GM23338 (cell line): ENCODE data around the gene TBC1D2B.

Source experiments
- CREB1 ChIP-seq: fragments of 250-450 bp; sonication (Bioruptor Pico); IDR thresholded peaks from 2 replicates; pipeline ENCODE4 v1.5.0; 2020; ENCODE audit warnings: low read depth, mild to moderate bottlenecking, moderate library complexity
- EZH2 ChIP-seq: fragments of 200-600 bp; sonication (generic); IDR thresholded peaks from one replicate; pipeline ENCODE4 v1.8.0; 2017; ENCODE audit warnings: antibody characterized with exemption, mild to moderate bottlenecking, low read depth; ENCODE audit not compliant: unreplicated experiment
- EZH2phosphoT487 ChIP-seq: fragments of 200-600 bp; sonication (generic); IDR thresholded peaks from one replicate; pipeline ENCODE4 v1.8.1; 2018; ENCODE audit warnings: antibody characterized with exemption; ENCODE audit not compliant: unreplicated experiment
- POLR2AphosphoS5 ChIP-seq: IDR thresholded peaks from 2 replicates; pipeline ENCODE4 v1.6.1; 2016; ENCODE audit warnings: antibody characterized with exemption, low read depth
- ZNF114 ChIP-seq: fragments of 250-450 bp; sonication (Bioruptor Pico); IDR thresholded peaks from 2 replicates; pipeline ENCODE4 v1.5.0; 2020; ENCODE audit warnings: mild to moderate bottlenecking, moderate library complexity
- ZNF331 ChIP-seq: fragments of 250-450 bp; sonication (Bioruptor Pico); IDR thresholded peaks from 2 replicates; pipeline ENCODE4 v1.5.0; 2020; ENCODE audit warnings: low read depth, mild to moderate bottlenecking, moderate library complexity
- TF ChIP-seq, protein P1 (sequence below), 2 experiments: fragments of 200-600 bp in 1 of 2; sonication (generic) in 1 of 2; conservative IDR thresholded peaks; 2 replicates each; pipeline versions ENCODE4 v1.5.1 to v1.6.1; 2016 to 2017; ENCODE audit warnings: antibody characterized with exemption in 2 of 2, low read depth in 2 of 2, mild to moderate bottlenecking in 2 of 2, moderate library complexity in 1 of 2
- TF ChIP-seq, protein P2 (sequence below): IDR thresholded peaks from one replicate; pipeline ENCODE4 v1.6.1; 2018; ENCODE audit warnings: antibody characterized with exemption; ENCODE audit not compliant: unreplicated experiment

DNA sequence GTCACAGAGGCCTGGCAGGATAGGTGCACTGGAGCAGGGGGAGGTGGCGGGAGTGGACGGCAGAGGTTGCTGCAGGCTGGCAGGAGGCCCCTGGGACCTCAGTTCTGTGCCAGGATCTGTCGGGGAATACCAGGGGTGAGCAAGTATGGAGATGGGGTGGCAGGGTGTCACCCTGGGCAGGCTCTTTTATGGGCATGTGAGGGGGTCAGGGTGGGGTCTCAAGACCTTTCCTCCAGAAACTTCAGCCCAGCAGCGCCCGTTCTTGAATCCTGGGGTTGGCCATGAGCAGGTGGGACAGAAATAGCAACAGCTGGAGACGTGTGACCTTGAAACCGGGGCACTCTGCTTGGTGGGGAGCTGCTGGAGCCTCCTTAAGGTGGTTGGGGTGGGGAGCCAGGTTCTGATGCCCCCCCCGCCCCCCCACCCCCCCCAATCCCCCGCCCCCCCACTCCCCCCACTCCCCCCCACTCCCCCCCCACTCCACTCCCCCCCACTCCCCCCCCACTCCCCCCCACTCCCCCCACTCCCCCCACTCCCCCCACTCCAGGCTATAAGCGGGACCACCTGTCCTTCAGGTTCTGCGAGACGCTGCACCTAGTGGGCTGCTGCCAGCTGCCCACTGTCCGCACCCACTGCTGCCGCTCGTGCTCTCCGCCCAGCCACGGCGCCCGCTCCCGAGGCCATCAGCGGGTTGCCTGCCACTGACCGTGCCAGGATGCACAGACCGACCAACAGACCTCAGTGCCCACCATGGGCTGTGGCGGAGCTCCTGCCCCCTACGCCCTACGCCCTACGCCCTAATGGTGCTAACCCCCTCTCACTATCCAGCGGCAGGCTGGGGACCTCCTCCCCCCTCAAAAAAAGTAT is 84.9 kb downstream of the TBC1D2B start:
- TF ChIP-seq, protein P1, sequence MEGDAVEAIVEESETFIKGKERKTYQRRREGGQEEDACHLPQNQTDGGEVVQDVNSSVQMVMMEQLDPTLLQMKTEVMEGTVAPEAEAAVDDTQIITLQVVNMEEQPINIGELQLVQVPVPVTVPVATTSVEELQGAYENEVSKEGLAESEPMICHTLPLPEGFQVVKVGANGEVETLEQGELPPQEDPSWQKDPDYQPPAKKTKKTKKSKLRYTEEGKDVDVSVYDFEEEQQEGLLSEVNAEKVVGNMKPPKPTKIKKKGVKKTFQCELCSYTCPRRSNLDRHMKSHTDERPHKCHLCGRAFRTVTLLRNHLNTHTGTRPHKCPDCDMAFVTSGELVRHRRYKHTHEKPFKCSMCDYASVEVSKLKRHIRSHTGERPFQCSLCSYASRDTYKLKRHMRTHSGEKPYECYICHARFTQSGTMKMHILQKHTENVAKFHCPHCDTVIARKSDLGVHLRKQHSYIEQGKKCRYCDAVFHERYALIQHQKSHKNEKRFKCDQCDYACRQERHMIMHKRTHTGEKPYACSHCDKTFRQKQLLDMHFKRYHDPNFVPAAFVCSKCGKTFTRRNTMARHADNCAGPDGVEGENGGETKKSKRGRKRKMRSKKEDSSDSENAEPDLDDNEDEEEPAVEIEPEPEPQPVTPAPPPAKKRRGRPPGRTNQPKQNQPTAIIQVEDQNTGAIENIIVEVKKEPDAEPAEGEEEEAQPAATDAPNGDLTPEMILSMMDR (conservative IDR thresholded peaks at IDR 0.05; ENCODE audit: low read depth in 2 of 2) = no peak
- TF ChIP-seq POLR2AphosphoS5 (no peak), ZNF331 (no peak), EZH2phosphoT487 (no peak), ZNF114 (CRISPR knock-in tag) (no peak), CREB1 (CRISPR knock-in tag) (no peak), EZH2 (no peak)
- TF ChIP-seq, protein P2, sequence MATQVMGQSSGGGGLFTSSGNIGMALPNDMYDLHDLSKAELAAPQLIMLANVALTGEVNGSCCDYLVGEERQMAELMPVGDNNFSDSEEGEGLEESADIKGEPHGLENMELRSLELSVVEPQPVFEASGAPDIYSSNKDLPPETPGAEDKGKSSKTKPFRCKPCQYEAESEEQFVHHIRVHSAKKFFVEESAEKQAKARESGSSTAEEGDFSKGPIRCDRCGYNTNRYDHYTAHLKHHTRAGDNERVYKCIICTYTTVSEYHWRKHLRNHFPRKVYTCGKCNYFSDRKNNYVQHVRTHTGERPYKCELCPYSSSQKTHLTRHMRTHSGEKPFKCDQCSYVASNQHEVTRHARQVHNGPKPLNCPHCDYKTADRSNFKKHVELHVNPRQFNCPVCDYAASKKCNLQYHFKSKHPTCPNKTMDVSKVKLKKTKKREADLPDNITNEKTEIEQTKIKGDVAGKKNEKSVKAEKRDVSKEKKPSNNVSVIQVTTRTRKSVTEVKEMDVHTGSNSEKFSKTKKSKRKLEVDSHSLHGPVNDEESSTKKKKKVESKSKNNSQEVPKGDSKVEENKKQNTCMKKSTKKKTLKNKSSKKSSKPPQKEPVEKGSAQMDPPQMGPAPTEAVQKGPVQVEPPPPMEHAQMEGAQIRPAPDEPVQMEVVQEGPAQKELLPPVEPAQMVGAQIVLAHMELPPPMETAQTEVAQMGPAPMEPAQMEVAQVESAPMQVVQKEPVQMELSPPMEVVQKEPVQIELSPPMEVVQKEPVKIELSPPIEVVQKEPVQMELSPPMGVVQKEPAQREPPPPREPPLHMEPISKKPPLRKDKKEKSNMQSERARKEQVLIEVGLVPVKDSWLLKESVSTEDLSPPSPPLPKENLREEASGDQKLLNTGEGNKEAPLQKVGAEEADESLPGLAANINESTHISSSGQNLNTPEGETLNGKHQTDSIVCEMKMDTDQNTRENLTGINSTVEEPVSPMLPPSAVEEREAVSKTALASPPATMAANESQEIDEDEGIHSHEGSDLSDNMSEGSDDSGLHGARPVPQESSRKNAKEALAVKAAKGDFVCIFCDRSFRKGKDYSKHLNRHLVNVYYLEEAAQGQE = no peak
